GM12878 (cell line): Measurements from ENCODE around the gene PIP4K2B. TPM values are rescaled to one million over a fixed set of nuclear protein-coding genes. Genes with fewer than 3 reads are reported as not detected.
A peak's percentile ranks its signal among the peaks of the same experiment; 100 is the strongest.

Source experiments
- ATAC-seq: fragments of 200-7000 bp; cut with Tn5 transposase; 3 replicates; pipeline ENCODE4 v1.9.1; 2020; ENCODE audit warnings: mild to moderate bottlenecking, moderate library complexity
- BruUV-seq: library from RNA; stranded (reverse); fragments of 400-500 nt; replicated peaks from 2 replicates; lab custom pipeline; 2021; lab: Mats Ljungman, UMichigan
- CTCF ChIA-PET: fragments of 300-600 bp; sonication (Branson Sonifier 250); formaldehyde crosslinking; extraction: SDS; loops from one replicate; lab custom pipeline; 2021; ENCODE audit warnings: inconsistent platforms; lab: Yijun Ruan, JAX
- POLR2A ChIA-PET: fragments of 350-600 bp; formaldehyde crosslinking; extraction: SDS; loops from one replicate; lab custom pipeline; 2021; ENCODE audit warnings: inconsistent platforms; lab: Charles Lee
- RAD21 ChIA-PET: fragments of 300-600 bp; sonication (Branson Sonifier 250); formaldehyde crosslinking; loops from one replicate; lab custom pipeline; 2023; ENCODE audit warnings: antibody characterized with exemption; ENCODE audit not compliant: unreplicated experiment; lab: Charles Lee
- SMC1A ChIA-PET: fragments of 300-600 bp; sonication (Branson Sonifier 250); formaldehyde crosslinking; loops from one replicate; lab custom pipeline; 2023; ENCODE audit not compliant: unreplicated experiment, uncharacterized antibody; lab: Charles Lee
- DNase-seq: peaks from one replicate; pipeline ENCODE4 v3.0.0-alpha.2; 2011; ENCODE audit warnings: low read depth, low spot score
- FAIRE-seq: peaks from 3 replicates; lab custom pipeline; 2011; peaks lifted over from hg19 to GRCh38; lab: Jason Lieb, UNC
- H2AFZ ChIP-seq: 2 replicates; pipeline ENCODE4 v1.6.0; 2011; ENCODE audit warnings: low read depth, low read length, control low read depth; ENCODE audit not compliant: control insufficient read depth
- H3K27ac ChIP-seq: 2 replicates; pipeline ENCODE4 v1.5.1; 2011; ENCODE audit warnings: control low read depth; ENCODE audit not compliant: control insufficient read depth, insufficient read depth
- H3K27me3 ChIP-seq, 2 experiments: replicated peaks in 1 of 2; 2 replicates each; pipeline versions ENCODE4 v1.6.0 to v1.6.1; 2011; ENCODE audit warnings: low read length in 1 of 2; ENCODE audit not compliant: control insufficient read depth in 2 of 2, insufficient read depth in 2 of 2
- H3K36me3 ChIP-seq, 2 experiments: 2 replicates each; pipeline ENCODE4 v1.5.1; 2011; ENCODE audit warnings: low read length in 1 of 2; ENCODE audit not compliant: control insufficient read depth in 2 of 2, insufficient read depth in 2 of 2
- H3K4me1 ChIP-seq: 2 replicates; pipeline ENCODE4 v1.6.1; 2011; ENCODE audit warnings: mild to moderate bottlenecking, low read length, moderate library complexity, mixed read lengths; ENCODE audit not compliant: control insufficient read depth, insufficient read depth
- H3K4me2 ChIP-seq: 2 replicates; pipeline ENCODE4 v1.6.0; 2011; ENCODE audit warnings: control low read depth; ENCODE audit not compliant: control insufficient read depth, insufficient read depth
- H3K4me3 ChIP-seq: fragments of 200-600 bp; sonication (generic); 2 replicates; pipeline ENCODE4 v1.5.1; 2016
- H3K79me2 ChIP-seq: 2 replicates; pipeline ENCODE4 v1.6.0; 2011; ENCODE audit warnings: low read length; ENCODE audit not compliant: control insufficient read depth, insufficient read depth
- H3K9ac ChIP-seq: 2 replicates; pipeline ENCODE4 v1.8.0; 2011; ENCODE audit warnings: low read length, control low read depth, mixed read lengths; ENCODE audit not compliant: control insufficient read depth, insufficient read depth
- H3K9me3 ChIP-seq: replicated peaks from 3 replicates; pipeline ENCODE4 v1.5.1; 2011; ENCODE audit warnings: mild to moderate bottlenecking, low read length; ENCODE audit not compliant: control insufficient read depth, insufficient read depth
- H4K20me1 ChIP-seq: 2 replicates; pipeline ENCODE4 v1.6.0; 2011; ENCODE audit not compliant: control insufficient read depth, insufficient read depth
- BMI1 ChIP-seq: fragments of 450-650 bp; IDR thresholded peaks from 2 replicates; pipeline ENCODE4 v1.6.1; 2016; ENCODE audit warnings: mild to moderate bottlenecking, moderate library complexity, borderline replicate concordance
- CBFB ChIP-seq: IDR thresholded peaks from 2 replicates; pipeline ENCODE4 v1.6.1; 2016; ENCODE audit warnings: antibody characterized with exemption, low read depth
- KLF5 ChIP-seq: fragments of 450-650 bp; IDR thresholded peaks from 2 replicates; pipeline ENCODE4 v1.6.1; 2014; ENCODE audit warnings: mild to moderate bottlenecking; ENCODE audit not compliant: partially characterized antibody
- MAX ChIP-seq: IDR thresholded peaks from 2 replicates; pipeline ENCODE4 v1.6.1; 2012; ENCODE audit warnings: low read depth, low read length, improper control_type of control experiment
- PAX5 ChIP-seq: IDR thresholded peaks from 2 replicates; pipeline ENCODE4 v1.6.1; 2011; ENCODE audit warnings: low read depth, low read length, borderline replicate concordance
- RAD21 ChIP-seq: IDR thresholded peaks from 2 replicates; pipeline ENCODE4 v1.6.1; 2011; ENCODE audit warnings: mild to moderate bottlenecking, low read depth, low read length, moderate library complexity; ENCODE audit not compliant: insufficient read depth
- SIX5 ChIP-seq: IDR thresholded peaks from 2 replicates; pipeline ENCODE4 v1.6.1; 2011; ENCODE audit warnings: mild to moderate bottlenecking, low read depth, low read length, moderate library complexity; ENCODE audit not compliant: severe bottlenecking
- WGBS: methylation state at CpG from one replicate; pipeline ENCODE4 v1.1.6; 2016; ENCODE audit warnings: low lambda C conversion rate; ENCODE audit not compliant: insufficient replicate concordance, insufficient coverage; ENCODE audit errors: missing lambda C conversion rate; 5-methylcytosine and 5-hydroxymethylcytosine counted together
- in situ Hi-C: fragments of 300-500 bp; cut with MboI; formaldehyde crosslinking; loops from 9 replicates; pipeline ENCODE4 v1.14.3; 2018; ENCODE audit warnings: mixed read lengths
- intact Hi-C: fragments of 100-400 bp; cut with micrococcal nuclease; formaldehyde crosslinking; loops from one replicate; pipeline ENCODE4 v1.14.2; 2022; ENCODE audit not compliant: unreplicated experiment
- polyA plus RNA-seq, 11 experiments: library from polyadenylated mRNA; depleted of rRNA in 4 of 11; unstranded in 6 of 11; stranded (reverse) in 5 of 11; fragments of >200 nt; fragmentation: Nextera tagmentation in 4 of 11; fragmentation: Illumina TruSeq in 1 of 11; extraction: Ambion mirVana in 4 of 11; extraction: Trizol in 1 of 11; gene quantifications; 1 replicate in 1 of 11; 2 replicates in 10 of 11; pipeline versions ENCODE4 v1.2.1 to v1.2.3, GENCODE V29; 2011 to 2016; ENCODE audit warnings: inconsistent platforms in 2 of 11, missing spikeins in 2 of 11, low read depth in 1 of 11
- total RNA-seq, 4 experiments: library from RNA; depleted of rRNA in 3 of 4; stranded (reverse); fragments of >200 nt in 3 of 4; fragmentation: Illumina TruSeq in 1 of 4; extraction: Trizol in 1 of 4; gene quantifications; 2 replicates each; pipeline versions ENCODE4 v1.2.1 to v1.2.3, GENCODE V29; 2013 to 2021
- TF ChIP-seq, protein P1 (sequence below): fragments of 450-650 bp; IDR thresholded peaks from 2 replicates; pipeline ENCODE4 v1.6.1; 2017; ENCODE audit warnings: antibody characterized with exemption, mild to moderate bottlenecking, moderate library complexity
- TF ChIP-seq, protein P2 (sequence below), 3 experiments: IDR thresholded peaks in 2 of 3; conservative IDR thresholded peaks in 1 of 3; 2 replicates each; pipeline ENCODE4 v1.5.1; 2011; ENCODE audit warnings: low read depth in 3 of 3, low read length in 3 of 3, mild to moderate bottlenecking in 3 of 3, control low read depth in 2 of 3, moderate library complexity in 2 of 3, inconsistent platforms in 1 of 3, mixed read lengths in 1 of 3; ENCODE audit not compliant: control insufficient read depth in 2 of 3, insufficient read depth in 1 of 3; ENCODE audit errors: extremely low read depth in 1 of 3
- TF ChIP-seq, protein P3 (sequence below): IDR thresholded peaks from 2 replicates; pipeline ENCODE4 v1.6.1; 2011; ENCODE audit warnings: low read depth, low read length, improper control_type of control experiment, borderline replicate concordance

Gene PIP4K2B
- total and polyA plus RNA-seq, 10 of the 15 experiments (the other 5 are each of a cell fraction or from before 2014, with no cell fraction given) = 3.8 to 30.3 (median 18.2) TPM

DNA sequence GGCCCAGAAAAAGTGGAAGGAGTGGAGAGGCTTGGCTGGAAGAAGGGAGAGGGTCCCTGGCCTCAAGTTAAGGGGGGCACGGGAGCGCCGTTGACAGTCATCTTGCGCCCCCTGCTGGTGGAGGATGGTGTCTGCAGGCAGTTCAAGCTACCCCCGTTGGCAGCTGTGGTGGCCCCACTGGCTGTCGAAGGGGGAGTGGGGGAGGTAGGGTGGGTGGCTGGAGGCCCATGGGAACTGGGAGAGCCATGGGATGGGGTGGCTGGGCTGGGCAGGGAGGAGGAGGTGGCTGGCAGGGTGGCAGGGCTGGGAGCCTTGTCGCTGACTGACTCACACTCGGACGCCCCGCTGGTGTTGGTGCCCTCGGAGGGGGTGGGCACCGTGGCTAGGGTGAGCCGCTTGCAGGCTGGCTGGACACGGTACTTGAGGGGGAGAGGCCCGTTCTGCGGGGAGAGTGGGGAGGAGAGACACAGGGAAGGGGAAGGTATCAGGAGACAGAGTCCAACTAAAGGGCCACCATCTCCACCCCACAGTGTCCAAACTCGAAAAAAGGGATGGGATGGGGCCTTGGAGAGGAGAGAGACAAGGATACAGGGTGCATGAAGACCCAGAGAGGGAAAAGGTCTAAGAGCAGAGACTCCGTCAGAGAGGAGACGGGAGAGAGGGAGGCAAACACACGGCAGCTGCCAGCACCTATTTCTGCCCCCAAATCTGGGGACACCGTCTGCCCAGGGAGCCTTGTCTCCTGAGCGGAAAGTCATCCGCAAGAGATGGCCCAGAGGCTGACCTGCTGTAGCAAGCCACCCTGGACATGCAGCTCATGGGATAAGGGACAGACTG, 64.0 kb downstream of the PIP4K2B start (continued):
- TF ChIP-seq, protein P1, sequence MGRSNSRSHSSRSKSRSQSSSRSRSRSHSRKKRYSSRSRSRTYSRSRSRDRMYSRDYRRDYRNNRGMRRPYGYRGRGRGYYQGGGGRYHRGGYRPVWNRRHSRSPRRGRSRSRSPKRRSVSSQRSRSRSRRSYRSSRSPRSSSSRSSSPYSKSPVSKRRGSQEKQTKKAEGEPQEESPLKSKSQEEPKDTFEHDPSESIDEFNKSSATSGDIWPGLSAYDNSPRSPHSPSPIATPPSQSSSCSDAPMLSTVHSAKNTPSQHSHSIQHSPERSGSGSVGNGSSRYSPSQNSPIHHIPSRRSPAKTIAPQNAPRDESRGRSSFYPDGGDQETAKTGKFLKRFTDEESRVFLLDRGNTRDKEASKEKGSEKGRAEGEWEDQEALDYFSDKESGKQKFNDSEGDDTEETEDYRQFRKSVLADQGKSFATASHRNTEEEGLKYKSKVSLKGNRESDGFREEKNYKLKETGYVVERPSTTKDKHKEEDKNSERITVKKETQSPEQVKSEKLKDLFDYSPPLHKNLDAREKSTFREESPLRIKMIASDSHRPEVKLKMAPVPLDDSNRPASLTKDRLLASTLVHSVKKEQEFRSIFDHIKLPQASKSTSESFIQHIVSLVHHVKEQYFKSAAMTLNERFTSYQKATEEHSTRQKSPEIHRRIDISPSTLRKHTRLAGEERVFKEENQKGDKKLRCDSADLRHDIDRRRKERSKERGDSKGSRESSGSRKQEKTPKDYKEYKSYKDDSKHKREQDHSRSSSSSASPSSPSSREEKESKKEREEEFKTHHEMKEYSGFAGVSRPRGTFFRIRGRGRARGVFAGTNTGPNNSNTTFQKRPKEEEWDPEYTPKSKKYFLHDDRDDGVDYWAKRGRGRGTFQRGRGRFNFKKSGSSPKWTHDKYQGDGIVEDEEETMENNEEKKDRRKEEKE = no peak
- TF ChIP-seq CBFB (no peak), SIX5 (no peak)

- intact Hi-C loops (no loop called here), in situ Hi-C loops (loop anchor here (5.0 kb wide), 1 partner anchor 57 kb away; no protein-coding TSS in a partner anchor)
- Histone ChIP-seq H3K79me2 (peaks cover 13% of the 10 kb centered on the region), H3K4me2 (no peak overlapping the region), H3K27me3 (no peaks in the 10 kb centered on the region), H3K4me3 (no peak overlapping the region), H2AFZ (no peak overlapping the region), H3K4me1 (peaks cover 26% of the 10 kb centered on the region), H3K36me3 (peaks cover 4 to 21% of the 10 kb centered on the region in 2 experiments; a peak in 3 of 4 replicates), H3K9ac (no peak overlapping the region), H3K9me3 (no peaks in the 10 kb centered on the region), H4K20me1 (no peaks in the 10 kb centered on the region), H3K27ac (no peak overlapping the region)
- SMC1A ChIA-PET = interaction anchor here (0.6 to 4.6 kb wide), 8 partner anchors 15 to 1957 kb away, joined by 3 to 50 read pairs (median 4); partner anchors contain the start of genes EPOP, MLLT6 and PSMB3
- CTCF ChIA-PET = interaction anchor here (0.6 to 5.0 kb wide), 28 partner anchors 11 to 419 kb away, joined by 3 to 170 read pairs (median 4); partner anchors contain the start of genes EPOP, PCGF2 and RPL23
- DNase-seq = no peak
- TF ChIP-seq, protein P2, sequence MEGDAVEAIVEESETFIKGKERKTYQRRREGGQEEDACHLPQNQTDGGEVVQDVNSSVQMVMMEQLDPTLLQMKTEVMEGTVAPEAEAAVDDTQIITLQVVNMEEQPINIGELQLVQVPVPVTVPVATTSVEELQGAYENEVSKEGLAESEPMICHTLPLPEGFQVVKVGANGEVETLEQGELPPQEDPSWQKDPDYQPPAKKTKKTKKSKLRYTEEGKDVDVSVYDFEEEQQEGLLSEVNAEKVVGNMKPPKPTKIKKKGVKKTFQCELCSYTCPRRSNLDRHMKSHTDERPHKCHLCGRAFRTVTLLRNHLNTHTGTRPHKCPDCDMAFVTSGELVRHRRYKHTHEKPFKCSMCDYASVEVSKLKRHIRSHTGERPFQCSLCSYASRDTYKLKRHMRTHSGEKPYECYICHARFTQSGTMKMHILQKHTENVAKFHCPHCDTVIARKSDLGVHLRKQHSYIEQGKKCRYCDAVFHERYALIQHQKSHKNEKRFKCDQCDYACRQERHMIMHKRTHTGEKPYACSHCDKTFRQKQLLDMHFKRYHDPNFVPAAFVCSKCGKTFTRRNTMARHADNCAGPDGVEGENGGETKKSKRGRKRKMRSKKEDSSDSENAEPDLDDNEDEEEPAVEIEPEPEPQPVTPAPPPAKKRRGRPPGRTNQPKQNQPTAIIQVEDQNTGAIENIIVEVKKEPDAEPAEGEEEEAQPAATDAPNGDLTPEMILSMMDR (IDR thresholded peaks at IDR 0.05 in 2 of 3, conservative IDR thresholded peaks at IDR 0.05 in 1 of 3; ENCODE audit: control insufficient read depth in 2 of 3, extremely low read depth in 1 of 3, insufficient read depth in 1 of 3, low read depth in 3 of 3, low read length in 3 of 3) = peak; percentile 40 to 49 (median 41); a peak in 5 of 6 replicates
- TF ChIP-seq MAX (no peak), BMI1 (no peak), KLF5 (no peak), RAD21 (0 out of 2 replicates have a peak, but pooled peaks have one; percentile 19), PAX5 (no peak)
- TF ChIP-seq, protein P3, sequence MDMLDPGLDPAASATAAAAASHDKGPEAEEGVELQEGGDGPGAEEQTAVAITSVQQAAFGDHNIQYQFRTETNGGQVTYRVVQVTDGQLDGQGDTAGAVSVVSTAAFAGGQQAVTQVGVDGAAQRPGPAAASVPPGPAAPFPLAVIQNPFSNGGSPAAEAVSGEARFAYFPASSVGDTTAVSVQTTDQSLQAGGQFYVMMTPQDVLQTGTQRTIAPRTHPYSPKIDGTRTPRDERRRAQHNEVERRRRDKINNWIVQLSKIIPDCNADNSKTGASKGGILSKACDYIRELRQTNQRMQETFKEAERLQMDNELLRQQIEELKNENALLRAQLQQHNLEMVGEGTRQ = no peak
- 61% methylated on average over 15 of the region's 15 CpGs for WGBS
- peak; percentile 28; the same call in 2 of the 3 replicates for ATAC-seq
- BruUV-seq = no TSS peak
- FAIRE-seq = no peak
- RAD21 ChIA-PET = interaction anchor here (0.6 to 3.3 kb wide), 14 partner anchors 12 to 244 kb away, joined by 3 to 66 read pairs (median 4); partner anchors contain the start of gene EPOP
- POLR2A ChIA-PET = interaction anchor here (1.0 kb wide), 1 partner anchor 56 kb away, joined by 5 read pairs; no protein-coding TSS in a partner anchor
Measured at GRCh38 chr17:38733982-38734973, 65.1 kb downstream of the PIP4K2B start.
